ENCODE data around the gene TFAM. TPM values are rescaled to one million over a fixed set of nuclear protein-coding genes. Genes with fewer than 3 reads are reported as not detected.

Gene TFAM
- total and polyA plus RNA-seq, 8 donors: 27.6 to 68.4 (median 60.9) TPM

DNA sequence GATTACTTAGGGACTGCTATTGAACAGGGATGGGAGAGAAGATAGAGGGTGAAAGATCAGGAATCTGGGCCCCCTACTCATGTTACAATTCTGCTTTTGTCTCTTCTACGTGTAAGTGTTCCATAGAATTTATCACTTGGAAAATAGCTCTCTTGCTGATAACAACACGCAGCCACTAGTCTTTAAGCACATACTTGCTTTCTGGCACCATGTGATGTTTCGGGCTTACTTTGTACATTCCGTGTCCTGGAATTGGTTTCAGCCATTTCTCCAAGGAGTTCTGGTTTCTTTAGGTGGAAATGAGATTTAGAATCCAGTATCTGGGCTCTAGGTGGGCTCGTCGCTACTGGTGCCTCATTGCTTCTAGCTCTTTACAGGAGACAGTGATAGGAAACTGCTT is 59.7 kb downstream of the TFAM start:
- Histone ChIP-seq H3K4me3 (no peak overlapping the region), H3K36me3 (no peaks in the 10 kb centered on the region), H3K9me3 (peaks cover 0 to 10% of the 10 kb centered on the region in 2 donors), H3K27me3 (no peaks in the 10 kb centered on the region), H3K27ac (no peak overlapping the region), H3K4me1 (no peaks in the 10 kb centered on the region)
- no peak for ATAC-seq
- intact Hi-C loops (cut with DNase I): no loop called here
- TF ChIP-seq, protein P1, sequence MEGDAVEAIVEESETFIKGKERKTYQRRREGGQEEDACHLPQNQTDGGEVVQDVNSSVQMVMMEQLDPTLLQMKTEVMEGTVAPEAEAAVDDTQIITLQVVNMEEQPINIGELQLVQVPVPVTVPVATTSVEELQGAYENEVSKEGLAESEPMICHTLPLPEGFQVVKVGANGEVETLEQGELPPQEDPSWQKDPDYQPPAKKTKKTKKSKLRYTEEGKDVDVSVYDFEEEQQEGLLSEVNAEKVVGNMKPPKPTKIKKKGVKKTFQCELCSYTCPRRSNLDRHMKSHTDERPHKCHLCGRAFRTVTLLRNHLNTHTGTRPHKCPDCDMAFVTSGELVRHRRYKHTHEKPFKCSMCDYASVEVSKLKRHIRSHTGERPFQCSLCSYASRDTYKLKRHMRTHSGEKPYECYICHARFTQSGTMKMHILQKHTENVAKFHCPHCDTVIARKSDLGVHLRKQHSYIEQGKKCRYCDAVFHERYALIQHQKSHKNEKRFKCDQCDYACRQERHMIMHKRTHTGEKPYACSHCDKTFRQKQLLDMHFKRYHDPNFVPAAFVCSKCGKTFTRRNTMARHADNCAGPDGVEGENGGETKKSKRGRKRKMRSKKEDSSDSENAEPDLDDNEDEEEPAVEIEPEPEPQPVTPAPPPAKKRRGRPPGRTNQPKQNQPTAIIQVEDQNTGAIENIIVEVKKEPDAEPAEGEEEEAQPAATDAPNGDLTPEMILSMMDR (IDR thresholded peaks at IDR 0.05): no peak
- no peak for DNase-seq

DNA sequence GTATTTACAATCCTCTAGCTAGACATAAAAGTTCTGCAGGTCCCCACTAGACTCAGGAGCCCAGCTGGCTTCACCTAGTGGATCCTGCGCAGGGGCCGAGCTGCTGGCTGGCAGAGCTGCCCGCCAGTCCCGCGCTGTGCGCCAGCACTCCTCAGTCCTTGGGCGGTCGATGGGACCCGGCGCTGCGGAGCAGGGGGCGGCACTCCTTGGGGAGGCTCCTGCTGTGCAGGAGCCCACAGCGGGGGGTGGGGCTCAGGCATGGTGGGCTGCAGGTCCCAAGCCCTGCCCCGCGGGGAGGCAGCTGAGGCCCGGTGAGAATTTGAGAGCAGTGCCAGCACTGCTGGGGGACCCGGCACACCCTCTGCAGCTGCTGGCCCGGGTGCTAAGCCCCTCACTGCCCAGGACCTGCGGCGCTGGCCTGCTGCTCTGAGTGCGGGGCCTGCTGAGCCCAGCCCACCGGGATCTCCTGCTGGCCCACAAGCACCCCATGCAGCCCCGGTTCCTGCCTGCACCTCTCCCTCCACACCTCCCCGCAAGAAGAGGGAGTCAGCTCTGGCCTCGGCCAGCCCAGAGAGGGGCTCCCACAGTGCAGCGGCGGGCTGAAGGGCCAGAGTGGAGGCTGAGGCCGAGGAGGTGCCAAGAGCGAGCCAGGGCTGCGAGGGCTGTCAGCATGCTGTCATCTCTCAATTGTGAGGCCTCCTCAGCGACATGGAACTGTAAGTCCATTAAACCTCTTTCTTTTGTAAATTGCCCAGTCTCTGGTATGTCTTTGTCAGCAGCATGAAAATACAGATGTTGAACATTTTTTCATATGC is 63.1 kb downstream of the TFAM start:
- DNase-seq: peak in 1 of 4 donors; percentile 79
- intact Hi-C loops (cut with DNase I): no loop called here
- H3K27me3 ChIP-seq: no peaks in the 10 kb centered on the region
- no peak overlapping the region for H3K27ac ChIP-seq
- no peak overlapping the region for H3K4me3 ChIP-seq
- TF ChIP-seq, protein P1 (IDR thresholded peaks at IDR 0.05): no peak
- ATAC-seq: no peak
- no peaks in the 10 kb centered on the region for H3K4me1 ChIP-seq
- no peaks in the 10 kb centered on the region for H3K36me3 ChIP-seq
- H3K9me3 ChIP-seq: peaks cover 0 to 10% of the 10 kb centered on the region in 2 donors

Other genes with a start within 250 kb of the TFAM start
- 1 to 10 TPM; 4.7 to 7.6 TPM for gene IPMK, start 117.5 kb upstream of the TFAM start, total RNA-seq
- gene IPMK, start 117.5 kb upstream of the TFAM start, polyA plus RNA-seq (ENCODE audit: insufficient read length in 6 of 6): 1 to 10 TPM; 6.4 to 8.1 (median 6.9) TPM
- gene CISD1, start 116.2 kb upstream of the TFAM start, total RNA-seq: 10 to 100 TPM; 34.3 to 39.5 TPM
- 10 to 100 TPM; 19.3 to 22.4 (median 20.4) TPM for gene CISD1, start 116.2 kb upstream of the TFAM start, polyA plus RNA-seq (ENCODE audit: insufficient read length in 6 of 6)
- 10 to 100 TPM; 20.6 to 33.6 TPM for gene UBE2D1, start 50.4 kb upstream of the TFAM start, total RNA-seq
- gene UBE2D1, start 50.4 kb upstream of the TFAM start, polyA plus RNA-seq (ENCODE audit: insufficient read length in 6 of 6): 10 to 100 TPM; 30.3 to 34.8 (median 33.0) TPM
- gene BICC1, start 127.5 kb downstream of the TFAM start, total RNA-seq: 10 to 100 TPM; 10.9 to 15.4 TPM
- gene BICC1, start 127.5 kb downstream of the TFAM start, polyA plus RNA-seq (ENCODE audit: insufficient read length in 6 of 6): 10 to 100 TPM; 34.1 to 47.4 (median 38.9) TPM